CD4-positive, alpha-beta T cell treated with Interleukin-17A for 1 hour (primary cell): ENCODE results near the gene ANGEL2.
"Not testable (repeated sequence)": the region's sequence is repeated elsewhere in the genome, so short reads cannot be mapped to it uniquely, and the experiment has no call there.

Source experiments
- DNase-seq: peaks from one replicate; pipeline ENCODE4 v3.0.0-alpha.2; 2020

Gene ANGEL2, protein sequence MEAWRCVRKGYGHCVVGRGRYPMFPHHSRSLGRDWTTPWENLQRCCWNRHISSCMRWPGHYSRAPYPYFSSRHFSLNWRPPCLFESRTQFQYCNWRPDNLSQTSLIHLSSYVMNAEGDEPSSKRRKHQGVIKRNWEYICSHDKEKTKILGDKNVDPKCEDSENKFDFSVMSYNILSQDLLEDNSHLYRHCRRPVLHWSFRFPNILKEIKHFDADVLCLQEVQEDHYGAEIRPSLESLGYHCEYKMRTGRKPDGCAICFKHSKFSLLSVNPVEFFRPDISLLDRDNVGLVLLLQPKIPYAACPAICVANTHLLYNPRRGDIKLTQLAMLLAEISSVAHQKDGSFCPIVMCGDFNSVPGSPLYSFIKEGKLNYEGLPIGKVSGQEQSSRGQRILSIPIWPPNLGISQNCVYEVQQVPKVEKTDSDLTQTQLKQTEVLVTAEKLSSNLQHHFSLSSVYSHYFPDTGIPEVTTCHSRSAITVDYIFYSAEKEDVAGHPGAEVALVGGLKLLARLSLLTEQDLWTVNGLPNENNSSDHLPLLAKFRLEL

DNA sequence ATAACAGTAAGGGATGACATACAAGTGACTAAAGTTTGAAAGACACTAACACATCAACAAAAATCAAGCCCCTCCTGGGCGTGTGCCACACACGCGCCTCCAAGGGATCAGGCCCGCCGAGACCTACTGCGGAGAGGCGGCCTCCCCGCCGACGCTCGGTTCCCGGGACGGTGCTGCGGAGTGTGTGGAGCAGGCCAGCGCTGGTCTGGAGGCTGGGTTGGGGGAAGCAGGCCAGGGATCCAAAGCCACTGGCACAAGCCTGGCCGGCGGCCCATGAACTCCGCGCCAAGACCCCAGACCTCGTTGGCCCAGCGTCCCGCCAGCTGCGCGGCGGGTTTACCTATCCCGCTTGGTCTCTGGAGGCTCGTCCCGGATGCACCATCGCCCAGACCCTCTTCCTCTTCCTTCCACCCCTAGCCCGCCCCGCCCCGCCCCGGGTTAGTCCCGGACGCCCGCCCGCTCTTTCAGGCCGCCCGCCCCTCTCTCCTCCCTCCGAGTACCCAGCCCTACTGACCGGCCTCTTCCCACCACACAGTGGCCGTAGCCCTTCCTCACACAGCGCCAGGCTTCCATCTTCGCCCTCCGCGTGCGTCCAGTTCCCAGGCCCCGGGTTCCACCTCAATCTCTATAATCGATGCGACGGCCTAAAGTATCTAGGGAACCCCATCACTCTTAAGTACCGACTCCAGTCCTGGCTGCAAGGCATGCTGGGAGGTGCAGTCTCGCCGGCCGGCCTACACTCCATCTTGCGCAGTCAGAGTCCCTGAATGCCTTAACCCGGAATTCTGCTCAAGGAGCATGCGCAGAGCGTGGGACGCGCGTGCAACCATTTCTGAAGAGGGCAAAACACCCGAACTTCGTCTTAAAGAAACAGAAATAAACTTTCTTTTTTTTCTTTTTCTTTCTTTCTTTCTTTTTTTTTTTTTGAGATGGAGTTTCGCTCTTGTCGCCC, at the start of gene ANGEL2:
Gene ANGEL2 (minus strand): TSS at position 769 of the 952 bp plus-strand sequence. CDS start 196 bp downstream, at position 573.
- DNase-seq, result peak; percentile 97

DNA sequence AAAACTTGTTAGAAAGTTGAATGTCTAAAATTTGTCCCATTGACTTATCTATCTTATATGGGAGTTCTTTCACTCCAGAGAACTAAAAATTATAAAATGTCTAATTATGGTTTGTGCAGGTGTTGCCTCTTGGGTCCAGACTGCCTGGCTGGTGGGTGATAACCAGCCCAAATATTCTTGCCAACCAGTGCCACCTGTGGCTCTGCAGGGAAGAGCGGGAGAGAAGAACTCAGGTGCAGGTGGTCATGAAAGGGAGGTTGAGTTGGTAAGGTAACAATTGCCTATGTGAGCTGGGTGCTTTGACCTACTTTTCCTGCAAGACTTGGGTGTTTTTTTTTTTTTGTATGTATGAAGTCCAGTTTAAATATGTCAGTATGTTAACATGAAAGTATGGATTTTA, 45.6 kb upstream of the ANGEL2 start:
- no peak for DNase-seq

DNA sequence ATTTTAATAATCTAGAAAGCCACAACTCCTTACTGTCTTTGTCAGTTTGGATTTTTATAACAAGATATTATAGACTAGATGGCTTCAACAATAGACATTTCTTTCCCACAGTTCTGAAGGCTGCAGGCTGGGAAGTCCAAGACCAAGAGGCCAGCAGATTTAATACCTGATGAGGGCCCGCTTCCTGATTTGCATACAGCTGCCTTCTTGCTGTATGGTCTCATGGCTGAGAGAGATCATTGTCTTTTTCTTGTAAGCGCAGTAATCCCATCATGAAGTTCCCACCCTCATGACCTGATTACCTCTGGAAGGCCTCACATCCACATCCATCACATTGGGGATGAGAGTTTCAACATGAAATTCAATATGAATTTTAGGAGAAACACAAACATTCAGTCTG, 45.2 kb upstream of the ANGEL2 start:
- DNase-seq, result no peak

DNA sequence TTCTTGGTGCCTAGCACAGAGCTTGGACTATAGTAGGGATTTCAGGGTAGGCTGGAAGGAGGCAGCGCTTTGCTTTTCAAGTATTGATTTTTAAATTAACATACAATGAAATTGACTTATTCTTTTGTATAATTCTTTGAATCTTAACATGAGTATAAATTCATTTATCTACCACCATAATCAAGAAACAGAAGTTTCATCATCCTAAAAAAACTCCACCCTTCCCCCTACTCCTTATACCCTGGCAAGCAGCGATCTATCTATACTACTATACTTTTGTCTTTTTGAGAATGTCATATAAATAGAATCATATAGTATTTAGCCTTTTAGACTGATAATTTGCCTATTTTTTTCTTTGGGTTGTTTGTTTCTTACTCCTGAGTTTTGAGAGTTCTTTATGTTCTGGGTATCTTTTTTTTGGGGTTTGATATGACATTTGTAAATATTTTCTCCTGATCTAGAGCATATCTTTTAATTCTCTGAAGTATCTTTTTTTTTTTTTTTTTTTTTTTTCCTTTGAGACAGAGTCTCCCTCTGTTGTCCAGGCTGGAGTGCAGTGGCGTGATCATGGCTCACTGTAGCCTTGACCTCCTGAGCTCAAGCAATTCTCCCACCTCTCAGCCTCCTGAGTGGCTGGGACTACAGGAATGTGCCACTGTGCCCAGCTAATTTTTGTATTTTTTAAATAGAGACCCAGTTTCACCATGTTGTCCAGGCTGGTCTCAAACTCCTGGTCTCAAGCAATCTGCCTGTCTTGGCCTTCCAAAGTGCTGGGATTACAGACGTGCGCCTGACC, 41.8 kb upstream of the ANGEL2 start:
- no peak for DNase-seq

DNA sequence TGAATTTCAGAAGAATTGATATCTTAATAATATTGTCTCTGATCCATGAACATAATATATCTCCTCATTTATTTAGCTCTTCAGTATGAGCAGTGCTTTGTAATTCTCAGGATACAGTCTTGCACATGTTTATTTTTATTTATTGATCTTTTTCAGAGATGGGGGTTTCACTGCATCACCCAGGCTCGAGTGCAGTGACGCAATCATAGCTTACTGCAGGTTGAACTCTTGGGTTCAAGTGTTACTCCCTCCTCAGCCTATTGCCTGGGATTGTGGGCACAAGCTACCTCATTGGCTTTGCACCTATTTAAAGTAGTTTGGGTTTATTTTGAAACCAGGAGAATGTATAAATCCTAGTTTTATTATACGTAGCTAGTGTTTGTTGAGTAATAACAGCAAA, 40.1 kb upstream of the ANGEL2 start:
- no peak for DNase-seq

DNA sequence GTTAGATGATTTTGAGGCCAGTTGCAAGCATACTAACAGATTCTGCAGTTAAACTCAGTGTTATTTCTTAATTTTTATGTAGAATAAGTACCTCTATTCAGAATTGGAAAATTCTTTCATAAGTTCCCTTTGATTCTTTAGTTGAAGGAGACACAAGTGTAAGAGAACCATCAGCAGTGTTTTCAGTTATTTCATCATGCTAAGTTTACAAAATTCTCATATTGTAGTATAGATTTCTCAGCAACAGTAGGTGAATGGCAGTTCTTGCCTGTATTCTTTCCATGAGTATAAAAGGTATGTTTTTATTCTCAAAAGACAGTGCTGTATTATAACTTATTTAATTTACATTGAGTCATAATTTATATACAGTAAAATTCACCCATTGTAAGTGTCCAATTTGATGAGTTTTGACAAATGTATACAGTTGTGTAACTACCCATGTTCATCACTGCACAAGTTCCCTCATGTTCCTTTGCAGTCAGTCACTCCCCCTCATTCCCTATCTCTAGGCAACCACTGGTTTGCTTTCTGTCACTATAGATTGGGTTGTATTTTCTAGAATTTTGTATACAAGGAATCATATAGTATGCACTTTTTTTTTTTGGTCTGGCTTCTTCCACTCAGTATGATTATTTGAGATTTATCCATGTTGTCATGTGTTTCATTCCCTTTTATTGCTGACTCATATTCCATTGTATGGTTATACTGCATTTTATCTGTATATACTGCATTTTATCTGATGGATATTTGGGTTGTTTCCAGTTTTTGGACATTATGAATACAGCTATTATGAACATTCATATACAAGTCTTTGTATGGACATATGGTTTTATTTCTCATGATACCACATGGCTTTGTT, 39.3 kb upstream of the ANGEL2 start:
- DNase-seq, result no peak

DNA sequence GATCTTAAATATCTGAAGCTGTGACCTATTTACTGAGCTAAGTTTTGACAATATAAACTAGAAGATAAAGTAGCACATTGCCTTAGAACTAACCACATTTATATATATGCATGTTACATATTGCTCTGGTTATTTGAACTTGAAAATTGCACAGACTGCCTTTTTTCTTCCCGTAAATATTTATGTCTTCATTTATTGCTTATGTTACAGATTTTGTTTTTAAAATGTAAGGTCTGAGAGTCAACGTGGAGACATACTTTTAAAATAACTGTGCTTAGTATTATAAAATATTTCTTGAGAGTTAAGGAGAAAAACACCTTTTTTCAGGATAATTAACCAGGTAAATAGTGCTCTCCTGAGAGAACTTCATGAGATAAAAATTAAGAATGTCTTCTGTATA, 38.5 kb upstream of the ANGEL2 start:
- no peak for DNase-seq

DNA sequence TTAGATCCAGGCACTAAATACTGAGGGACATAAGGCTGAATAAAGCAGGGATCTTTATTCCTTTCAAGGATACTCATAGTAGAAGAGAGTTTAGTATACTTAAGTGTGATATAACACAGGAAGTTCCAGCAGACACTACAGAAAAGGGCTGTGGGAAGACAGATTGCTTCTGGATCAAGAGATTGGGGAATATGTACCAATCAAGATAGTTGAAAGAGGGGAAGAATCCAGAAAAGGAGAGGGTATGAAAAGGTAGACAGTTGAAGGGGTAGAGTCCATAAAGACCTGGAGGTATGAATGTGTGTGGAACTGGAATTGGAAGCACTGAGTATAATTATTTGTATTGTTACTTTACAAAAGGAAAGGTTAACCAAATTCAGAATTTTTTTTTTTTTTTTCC, 37.8 kb upstream of the ANGEL2 start:
- DNase-seq, result no peak

DNA sequence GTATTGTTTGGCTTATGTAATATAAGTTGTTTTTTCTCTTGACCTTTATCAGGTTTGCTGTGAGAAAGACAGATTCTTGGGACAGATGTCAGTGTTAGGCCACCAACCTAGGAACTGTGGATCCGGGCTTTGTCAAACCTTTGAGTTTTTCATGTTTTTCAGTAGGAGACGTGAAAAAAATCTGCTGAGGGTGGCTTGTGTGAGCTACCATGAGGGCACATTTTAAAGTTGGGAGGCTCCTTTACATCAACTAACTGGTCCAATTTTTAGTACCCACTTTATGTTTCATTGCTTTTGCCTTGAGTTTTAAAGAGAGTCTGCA, 36.2 kb upstream of the ANGEL2 start:
- DNase-seq, result no peak

DNA sequence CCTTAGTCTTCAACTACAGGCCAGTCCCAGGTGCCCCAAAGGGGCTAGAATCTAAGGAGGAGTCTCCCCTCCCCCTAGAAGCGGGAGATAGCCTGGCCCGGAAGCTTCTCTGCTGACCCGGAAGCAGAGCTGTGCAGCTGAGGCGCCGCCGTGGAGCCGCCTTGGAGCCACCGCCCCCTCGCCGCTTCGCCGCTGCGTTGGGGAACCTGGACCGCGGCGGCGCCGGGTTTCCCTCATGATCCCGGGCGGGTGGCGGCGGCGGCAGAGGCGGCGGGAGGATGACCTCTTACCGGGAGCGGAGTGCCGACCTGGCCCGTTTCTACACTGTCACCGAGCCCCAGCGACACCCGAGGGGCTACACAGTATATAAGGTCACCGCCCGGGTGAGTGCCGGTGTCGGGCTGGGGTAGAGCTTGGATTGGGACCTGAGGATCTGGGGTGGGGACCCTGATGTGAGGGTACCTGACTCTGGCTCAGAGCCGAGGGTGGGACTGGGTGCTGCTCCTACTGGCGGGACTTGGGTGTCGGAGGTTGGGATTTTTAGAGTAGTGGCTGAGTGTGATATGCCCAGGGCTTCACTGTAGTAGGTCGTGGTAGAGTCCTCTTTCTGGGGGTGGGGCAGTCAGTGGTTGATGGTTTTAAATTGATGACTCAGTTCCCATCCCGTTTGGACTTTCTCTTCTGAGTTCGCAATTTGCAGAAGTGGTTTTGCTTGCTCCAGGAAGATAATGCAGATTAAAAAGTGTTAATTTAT, 35.6 kb upstream of the ANGEL2 start, which contains the start of gene RPS6KC1:
Gene RPS6KC1 (plus strand): TSS at position 115 of the 754 bp plus-strand sequence. CDS start 164 bp downstream, at position 279.
- peak; percentile 84 for DNase-seq

DNA sequence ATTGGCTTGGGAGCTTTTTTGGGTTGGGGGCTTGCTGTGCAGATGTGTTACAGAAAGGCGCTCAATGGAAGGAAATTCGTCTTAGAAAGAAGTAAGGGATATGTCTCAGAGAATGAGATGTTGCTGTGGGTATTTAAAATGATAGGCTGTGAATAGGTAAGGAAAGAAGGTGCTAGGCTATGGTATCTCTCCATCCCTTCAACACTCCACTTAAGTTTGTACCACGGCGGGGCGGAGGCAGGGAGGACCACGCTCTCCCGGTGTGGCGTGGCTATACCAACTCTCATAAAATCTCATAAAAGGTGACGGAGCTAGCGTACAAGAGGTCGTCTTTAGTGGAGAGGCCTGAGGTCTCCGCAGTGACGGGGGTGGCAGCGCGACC, 35.1 kb upstream of the ANGEL2 start:
- DNase-seq, result no peak

DNA sequence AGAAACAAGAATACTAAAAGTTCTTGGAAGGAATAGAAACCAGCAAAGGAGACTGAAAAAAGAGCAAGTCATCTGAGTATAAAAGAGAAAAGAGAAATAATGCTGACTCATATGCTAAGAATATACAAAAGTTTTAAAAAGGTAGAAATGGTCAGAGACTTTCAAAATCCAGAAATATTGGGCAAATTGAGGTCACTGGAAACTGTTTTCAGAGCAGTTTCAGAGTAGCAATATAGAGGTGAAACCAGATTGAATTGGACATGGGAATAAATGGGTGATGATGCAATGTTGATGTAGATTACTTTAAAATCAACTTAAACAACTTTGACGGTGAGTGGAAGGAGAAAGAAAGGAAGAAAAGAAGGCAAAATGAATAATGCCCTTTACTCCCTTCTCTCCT, 33.6 kb upstream of the ANGEL2 start:
- no peak for DNase-seq

DNA sequence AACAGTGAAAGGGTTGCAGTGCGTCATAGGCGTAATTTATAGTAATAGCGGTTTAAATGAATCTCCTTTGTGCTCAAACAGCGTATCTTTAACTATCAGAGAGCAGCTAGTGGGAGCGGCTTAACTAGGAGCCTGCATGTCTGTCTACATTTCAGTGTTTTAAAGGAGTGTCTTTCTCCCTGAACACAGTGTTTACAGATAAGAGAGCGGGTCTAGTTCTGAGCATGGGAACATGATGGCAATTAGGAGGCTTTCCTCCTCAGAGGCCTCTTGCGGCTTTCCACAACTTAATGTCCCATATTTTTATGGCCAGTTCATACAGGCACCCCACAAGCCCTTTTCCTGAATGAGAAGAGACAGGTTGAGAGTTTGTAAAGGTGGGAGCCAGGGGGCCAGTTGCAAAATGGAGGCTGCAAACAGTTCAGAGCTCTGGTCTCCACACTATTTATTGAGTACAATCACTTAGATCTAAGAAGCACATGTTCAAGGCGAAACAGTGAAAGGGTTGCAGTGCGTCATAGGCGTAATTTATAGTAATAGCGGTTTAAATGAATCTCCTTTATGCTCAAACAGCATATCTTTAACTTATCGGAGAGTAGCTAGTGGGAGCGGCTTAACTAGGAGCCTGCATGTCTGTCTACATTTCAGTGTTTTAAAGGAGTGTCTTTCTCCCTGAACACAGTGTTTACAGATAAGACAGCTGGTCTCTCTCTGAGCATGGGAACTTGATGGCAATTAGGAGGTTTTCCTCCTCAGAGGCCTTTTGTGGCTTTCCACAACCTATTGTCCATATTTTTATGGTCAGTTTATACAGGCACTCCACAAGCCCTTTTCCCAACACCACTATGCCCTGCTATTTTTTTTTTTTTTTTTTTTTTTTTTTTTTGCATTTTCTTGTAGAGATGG, 29.9 kb upstream of the ANGEL2 start:
- DNase-seq, result not testable (repeated sequence)

DNA sequence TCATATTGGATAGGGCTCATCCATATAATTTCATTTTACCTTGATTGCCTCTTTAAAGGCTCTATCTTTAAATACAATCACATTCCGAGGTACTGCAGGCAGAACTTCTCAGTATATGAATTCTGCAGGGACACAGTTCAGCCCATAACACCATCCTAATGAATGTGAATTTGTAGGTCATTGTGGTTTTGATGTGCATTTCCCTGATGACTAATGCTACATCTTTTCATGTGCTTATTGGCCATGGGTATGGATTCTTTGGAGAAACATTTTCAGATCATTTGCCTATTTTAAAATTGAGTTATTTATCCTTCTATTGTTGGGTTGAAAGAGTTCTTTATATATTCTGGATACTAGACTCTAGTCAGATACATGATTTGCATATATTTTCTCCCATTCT, 25.8 kb upstream of the ANGEL2 start:
- DNase-seq, result no peak

DNA sequence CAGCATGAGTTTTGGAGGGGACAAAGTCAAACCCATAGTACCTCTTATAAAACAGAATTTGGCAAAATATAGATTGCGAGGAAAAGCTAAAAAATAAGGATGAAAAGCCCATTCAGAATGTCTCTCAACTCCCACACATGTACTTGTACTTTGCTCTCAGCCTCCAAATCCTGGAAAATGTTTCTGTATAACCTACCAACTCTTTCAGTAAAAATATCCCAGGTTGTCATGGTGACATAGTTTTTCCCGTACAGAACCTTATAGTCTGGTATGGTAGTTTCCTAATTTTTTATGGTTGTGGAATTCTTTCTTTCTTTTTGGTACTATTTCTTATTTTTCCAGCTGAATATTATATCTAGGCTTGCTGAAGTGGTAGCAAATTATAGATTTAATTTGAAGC, 19.9 kb upstream of the ANGEL2 start:
- DNase-seq, result no peak

DNA sequence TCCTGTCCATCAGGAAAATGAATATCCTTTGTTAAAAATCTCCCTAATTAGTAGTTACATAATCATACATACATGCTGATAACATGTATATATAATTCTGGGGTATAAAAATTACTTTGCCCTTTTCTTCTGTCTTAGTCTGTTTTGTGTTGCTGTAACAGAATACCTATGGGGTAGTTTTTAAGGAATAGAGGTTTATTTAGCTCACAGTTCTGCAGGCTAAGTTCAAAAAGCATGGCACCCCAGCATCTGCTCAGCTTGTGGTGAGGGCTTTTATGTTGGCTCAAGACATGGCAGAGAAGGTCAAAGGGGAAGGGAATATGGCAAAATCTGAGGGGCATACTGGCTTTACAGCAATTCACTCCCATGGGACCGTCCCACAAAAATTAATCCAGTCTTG, 19.0 kb upstream of the ANGEL2 start:
- no peak for DNase-seq

DNA sequence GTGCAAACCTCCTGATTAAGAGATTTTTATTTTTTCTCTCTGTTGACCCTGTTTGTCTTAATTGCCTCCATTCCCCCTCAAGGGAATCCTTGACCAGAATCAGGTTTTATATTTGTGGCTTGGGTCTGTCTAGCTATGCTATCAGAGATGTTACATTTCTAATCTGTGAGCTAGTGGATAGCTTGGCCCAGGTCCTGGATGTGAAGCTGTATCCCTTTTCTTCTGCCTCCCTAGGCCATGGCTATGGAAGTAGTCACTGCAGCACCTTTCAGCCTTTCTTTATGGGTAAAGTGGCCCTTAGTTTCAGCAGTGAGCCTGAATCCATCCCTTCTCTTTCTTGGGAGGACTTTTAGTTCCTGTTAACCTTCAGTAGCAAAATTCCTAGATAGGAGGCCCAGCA, 17.0 kb upstream of the ANGEL2 start:
- DNase-seq, result no peak

DNA sequence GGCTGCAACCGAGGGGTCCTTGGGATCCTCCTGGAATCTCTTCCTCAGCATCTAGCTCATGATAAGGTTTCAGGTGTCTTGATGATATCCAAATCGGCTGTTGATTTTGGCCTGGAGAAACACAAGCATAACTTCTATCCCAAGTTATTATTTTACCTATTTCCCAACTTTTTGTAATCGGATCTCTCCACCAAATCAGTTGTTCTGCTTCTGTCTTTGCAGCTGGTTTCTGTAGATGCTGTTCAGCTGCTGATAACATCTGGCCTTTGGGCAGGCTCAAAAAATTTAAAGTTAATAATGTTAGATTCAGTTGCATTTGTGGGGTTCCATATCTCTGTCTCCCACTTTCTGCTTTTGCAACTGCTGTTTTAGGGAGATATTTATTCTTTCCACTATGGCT, 11.4 kb upstream of the ANGEL2 start:
- not testable (repeated sequence) for DNase-seq

DNA sequence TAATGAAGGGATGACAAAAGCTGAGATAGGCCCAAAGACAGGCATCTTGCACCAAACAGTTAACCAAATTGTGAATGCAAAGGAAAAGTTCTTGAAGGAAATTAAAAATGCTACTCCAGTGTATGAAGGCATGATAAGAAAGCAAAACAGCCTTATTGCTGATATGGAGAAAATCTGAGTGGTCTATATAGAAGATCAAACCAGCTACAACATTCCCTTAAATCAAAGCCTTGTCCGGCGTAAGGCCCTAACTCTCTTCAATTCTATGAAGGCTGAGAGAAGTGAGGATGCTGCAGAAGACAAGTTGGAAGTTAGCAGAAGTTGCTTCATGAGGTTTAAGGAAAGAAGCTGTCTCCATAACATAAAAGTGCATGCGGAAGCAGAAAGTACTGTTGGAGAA, 4.3 kb upstream of the ANGEL2 start:
- DNase-seq, result no peak

DNA sequence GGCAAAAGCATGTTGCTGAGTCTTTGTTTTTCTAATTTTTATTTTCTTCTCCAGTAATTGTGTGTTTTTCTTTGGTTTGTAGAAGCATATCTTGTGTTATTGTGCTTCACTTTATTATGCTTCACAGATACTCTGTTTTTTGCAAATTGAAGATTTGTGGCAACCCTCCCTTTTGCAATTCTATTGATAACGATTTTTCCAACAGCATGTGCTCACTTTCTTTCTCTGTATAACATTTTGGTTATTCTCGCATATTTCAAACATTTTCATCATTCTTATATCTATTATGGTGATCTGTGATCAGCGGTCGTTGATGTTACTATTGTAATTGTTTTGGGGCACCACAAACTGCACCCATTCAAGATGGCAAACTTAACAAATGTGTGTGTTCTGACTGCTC, 3.8 kb upstream of the ANGEL2 start:
- no peak for DNase-seq
